ENCODE measurements around the gene ACVR2B. TPM values are rescaled to one million over a fixed set of nuclear protein-coding genes. Genes with fewer than 3 reads are reported as not detected.

The ACVR2B gene
- total and polyA plus RNA-seq, 2 experiments from 2014 or later: 27.9 to 98.7 TPM

DNA sequence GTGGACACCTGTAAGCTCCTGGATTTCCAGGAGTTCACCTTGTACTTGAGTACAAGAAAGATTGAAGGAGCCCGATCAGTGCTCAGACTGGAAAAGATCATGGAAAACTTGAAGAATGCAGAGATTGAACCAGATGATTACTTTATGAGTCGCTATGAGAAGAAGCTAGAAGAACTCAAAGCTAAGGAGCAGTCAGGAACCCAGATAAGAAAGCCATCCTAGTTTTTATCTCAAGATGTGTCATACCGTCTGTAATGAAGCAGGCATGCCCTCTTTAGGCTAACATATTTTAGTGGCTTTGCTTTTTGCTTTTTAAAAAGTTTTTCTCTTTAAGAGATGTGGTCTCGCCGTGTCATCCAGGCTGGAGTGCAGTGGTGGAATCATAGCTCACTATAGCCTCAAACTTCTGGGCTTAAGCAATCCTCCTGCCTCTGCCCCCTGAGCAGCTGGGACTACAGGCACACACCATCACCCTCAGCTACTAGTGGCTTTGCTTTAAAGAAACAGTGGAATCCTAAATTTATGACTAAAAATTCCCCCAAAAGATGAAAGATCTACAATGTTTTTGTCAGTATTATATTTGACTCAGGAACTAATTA lies 70.5 kb downstream of the ACVR2B start:
- Mint-ChIP-seq H3K27ac (no peak overlapping the region), H3K36me3 (ENCODE audit: low read depth) (peaks cover 40% of the 10 kb centered on the region), H3K4me3 (no peak overlapping the region), H3K27me3 (ENCODE audit: insufficient read depth, low read depth, poor library complexity) (no peaks in the 10 kb centered on the region), H3K9me3 (no peaks in the 10 kb centered on the region), H3K4me1 (peaks cover 26% of the 10 kb centered on the region)
- Histone ChIP-seq H3F3A (replicated peaks; ENCODE audit: low read depth) (no peaks in the 10 kb centered on the region), H3K27me3 (ENCODE audit: insufficient read depth) (no peaks in the 10 kb centered on the region), H3K9me2 (ENCODE audit: insufficient read depth) (no peaks in the 10 kb centered on the region), H3K36me3 (ENCODE audit: insufficient read depth) (peaks cover 12% of the 10 kb centered on the region), H2AFZ (no peak overlapping the region), H3K4me1 (ENCODE audit: insufficient read depth) (peaks cover 14% of the 10 kb centered on the region), H3K79me2 (replicated peaks; ENCODE audit: insufficient read depth) (no peaks in the 10 kb centered on the region), H4K20me1 (replicated peaks; ENCODE audit: insufficient read depth) (no peaks in the 10 kb centered on the region), H3K27ac (ENCODE audit: low read depth) (no peak overlapping the region), H3K4me3 (no peak overlapping the region), H3K4me2 (no peak overlapping the region)
- ATAC-seq: no peak
- TF ChIP-seq, protein P1, sequence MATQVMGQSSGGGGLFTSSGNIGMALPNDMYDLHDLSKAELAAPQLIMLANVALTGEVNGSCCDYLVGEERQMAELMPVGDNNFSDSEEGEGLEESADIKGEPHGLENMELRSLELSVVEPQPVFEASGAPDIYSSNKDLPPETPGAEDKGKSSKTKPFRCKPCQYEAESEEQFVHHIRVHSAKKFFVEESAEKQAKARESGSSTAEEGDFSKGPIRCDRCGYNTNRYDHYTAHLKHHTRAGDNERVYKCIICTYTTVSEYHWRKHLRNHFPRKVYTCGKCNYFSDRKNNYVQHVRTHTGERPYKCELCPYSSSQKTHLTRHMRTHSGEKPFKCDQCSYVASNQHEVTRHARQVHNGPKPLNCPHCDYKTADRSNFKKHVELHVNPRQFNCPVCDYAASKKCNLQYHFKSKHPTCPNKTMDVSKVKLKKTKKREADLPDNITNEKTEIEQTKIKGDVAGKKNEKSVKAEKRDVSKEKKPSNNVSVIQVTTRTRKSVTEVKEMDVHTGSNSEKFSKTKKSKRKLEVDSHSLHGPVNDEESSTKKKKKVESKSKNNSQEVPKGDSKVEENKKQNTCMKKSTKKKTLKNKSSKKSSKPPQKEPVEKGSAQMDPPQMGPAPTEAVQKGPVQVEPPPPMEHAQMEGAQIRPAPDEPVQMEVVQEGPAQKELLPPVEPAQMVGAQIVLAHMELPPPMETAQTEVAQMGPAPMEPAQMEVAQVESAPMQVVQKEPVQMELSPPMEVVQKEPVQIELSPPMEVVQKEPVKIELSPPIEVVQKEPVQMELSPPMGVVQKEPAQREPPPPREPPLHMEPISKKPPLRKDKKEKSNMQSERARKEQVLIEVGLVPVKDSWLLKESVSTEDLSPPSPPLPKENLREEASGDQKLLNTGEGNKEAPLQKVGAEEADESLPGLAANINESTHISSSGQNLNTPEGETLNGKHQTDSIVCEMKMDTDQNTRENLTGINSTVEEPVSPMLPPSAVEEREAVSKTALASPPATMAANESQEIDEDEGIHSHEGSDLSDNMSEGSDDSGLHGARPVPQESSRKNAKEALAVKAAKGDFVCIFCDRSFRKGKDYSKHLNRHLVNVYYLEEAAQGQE (IDR thresholded peaks at IDR 0.05; ENCODE audit: unreplicated experiment): no peak
- TF ChIP-seq EZH2phosphoT487 (IDR thresholded peaks at IDR 0.05; ENCODE audit: unreplicated experiment): no peak
- TF ChIP-seq, protein P2, sequence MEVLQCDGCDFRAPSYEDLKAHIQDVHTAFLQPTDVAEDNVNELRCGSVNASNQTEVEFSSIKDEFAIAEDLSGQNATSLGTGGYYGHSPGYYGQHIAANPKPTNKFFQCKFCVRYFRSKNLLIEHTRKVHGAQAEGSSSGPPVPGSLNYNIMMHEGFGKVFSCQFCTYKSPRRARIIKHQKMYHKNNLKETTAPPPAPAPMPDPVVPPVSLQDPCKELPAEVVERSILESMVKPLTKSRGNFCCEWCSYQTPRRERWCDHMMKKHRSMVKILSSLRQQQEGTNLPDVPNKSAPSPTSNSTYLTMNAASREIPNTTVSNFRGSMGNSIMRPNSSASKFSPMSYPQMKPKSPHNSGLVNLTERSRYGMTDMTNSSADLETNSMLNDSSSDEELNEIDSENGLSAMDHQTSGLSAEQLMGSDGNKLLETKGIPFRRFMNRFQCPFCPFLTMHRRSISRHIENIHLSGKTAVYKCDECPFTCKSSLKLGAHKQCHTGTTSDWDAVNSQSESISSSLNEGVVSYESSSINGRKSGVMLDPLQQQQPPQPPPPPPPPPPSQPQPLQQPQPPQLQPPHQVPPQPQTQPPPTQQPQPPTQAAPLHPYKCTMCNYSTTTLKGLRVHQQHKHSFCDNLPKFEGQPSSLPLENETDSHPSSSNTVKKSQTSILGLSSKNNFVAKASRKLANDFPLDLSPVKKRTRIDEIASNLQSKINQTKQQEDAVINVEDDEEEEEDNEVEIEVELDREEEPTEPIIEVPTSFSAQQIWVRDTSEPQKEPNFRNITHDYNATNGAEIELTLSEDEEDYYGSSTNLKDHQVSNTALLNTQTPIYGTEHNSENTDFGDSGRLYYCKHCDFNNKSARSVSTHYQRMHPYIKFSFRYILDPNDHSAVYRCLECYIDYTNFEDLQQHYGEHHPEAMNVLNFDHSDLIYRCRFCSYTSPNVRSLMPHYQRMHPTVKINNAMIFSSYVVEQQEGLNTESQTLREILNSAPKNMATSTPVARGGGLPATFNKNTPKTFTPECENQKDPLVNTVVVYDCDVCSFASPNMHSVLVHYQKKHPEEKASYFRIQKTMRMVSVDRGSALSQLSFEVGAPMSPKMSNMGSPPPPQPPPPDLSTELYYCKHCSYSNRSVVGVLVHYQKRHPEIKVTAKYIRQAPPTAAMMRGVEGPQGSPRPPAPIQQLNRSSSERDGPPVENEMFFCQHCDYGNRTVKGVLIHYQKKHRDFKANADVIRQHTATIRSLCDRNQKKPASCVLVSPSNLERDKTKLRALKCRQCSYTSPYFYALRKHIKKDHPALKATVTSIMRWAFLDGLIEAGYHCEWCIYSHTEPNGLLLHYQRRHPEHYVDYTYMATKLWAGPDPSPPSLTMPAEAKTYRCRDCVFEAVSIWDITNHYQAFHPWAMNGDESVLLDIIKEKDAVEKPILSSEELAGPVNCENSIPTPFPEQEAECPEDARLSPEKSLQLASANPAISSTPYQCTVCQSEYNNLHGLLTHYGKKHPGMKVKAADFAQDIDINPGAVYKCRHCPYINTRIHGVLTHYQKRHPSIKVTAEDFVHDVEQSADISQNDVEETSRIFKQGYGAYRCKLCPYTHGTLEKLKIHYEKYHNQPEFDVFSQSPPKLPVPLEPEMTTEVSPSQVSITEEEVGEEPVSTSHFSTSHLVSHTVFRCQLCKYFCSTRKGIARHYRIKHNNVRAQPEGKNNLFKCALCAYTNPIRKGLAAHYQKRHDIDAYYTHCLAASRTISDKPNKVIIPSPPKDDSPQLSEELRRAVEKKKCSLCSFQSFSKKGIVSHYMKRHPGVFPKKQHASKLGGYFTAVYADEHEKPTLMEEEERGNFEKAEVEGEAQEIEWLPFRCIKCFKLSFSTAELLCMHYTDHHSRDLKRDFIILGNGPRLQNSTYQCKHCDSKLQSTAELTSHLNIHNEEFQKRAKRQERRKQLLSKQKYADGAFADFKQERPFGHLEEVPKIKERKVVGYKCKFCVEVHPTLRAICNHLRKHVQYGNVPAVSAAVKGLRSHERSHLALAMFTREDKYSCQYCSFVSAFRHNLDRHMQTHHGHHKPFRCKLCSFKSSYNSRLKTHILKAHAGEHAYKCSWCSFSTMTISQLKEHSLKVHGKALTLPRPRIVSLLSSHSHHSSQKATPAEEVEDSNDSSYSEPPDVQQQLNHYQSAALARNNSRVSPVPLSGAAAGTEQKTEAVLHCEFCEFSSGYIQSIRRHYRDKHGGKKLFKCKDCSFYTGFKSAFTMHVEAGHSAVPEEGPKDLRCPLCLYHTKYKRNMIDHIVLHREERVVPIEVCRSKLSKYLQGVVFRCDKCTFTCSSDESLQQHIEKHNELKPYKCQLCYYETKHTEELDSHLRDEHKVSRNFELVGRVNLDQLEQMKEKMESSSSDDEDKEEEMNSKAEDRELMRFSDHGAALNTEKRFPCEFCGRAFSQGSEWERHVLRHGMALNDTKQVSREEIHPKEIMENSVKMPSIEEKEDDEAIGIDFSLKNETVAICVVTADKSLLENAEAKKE (CRISPR knock-in tag; IDR thresholded peaks at IDR 0.05): no peak
- TF ChIP-seq ZNF331 (CRISPR knock-in tag; IDR thresholded peaks at IDR 0.05; ENCODE audit: low read depth): no peak
- no peak for TF ChIP-seq EZH2 (IDR thresholded peaks at IDR 0.05; ENCODE audit: low read depth, unreplicated experiment)
- TF ChIP-seq NANOG (IDR thresholded peaks at IDR 0.05; ENCODE audit: borderline replicate concordance): no peak
- TF ChIP-seq ZNF114 (CRISPR knock-in tag; IDR thresholded peaks at IDR 0.05): no peak
- TF ChIP-seq, protein P3, sequence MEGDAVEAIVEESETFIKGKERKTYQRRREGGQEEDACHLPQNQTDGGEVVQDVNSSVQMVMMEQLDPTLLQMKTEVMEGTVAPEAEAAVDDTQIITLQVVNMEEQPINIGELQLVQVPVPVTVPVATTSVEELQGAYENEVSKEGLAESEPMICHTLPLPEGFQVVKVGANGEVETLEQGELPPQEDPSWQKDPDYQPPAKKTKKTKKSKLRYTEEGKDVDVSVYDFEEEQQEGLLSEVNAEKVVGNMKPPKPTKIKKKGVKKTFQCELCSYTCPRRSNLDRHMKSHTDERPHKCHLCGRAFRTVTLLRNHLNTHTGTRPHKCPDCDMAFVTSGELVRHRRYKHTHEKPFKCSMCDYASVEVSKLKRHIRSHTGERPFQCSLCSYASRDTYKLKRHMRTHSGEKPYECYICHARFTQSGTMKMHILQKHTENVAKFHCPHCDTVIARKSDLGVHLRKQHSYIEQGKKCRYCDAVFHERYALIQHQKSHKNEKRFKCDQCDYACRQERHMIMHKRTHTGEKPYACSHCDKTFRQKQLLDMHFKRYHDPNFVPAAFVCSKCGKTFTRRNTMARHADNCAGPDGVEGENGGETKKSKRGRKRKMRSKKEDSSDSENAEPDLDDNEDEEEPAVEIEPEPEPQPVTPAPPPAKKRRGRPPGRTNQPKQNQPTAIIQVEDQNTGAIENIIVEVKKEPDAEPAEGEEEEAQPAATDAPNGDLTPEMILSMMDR (conservative IDR thresholded peaks at IDR 0.05; ENCODE audit: low read depth in 2 of 2): no peak
- TF ChIP-seq CREB1 (CRISPR knock-in tag; IDR thresholded peaks at IDR 0.05; ENCODE audit: low read depth): no peak
- DNase-seq (ENCODE audit: low spot score): no peak
